ENCODE measurements around the gene ELSPBP1.

ELSPBP1 gene

GRCh38 chr19:48053076-48053475 lies 58.6 kb downstream of the ELSPBP1 start:
- Histone ChIP-seq H3K4me2 (ENCODE audit: insufficient read depth, low read length) (no peak overlapping the region), H4K20me1 (ENCODE audit: insufficient read depth, low read length) (no peaks in the 10 kb centered on the region), H3K9me3 (ENCODE audit: insufficient read depth, low read length, severe bottlenecking) (no peaks in the 10 kb centered on the region), H3K27ac (ENCODE audit: low read length) (no peak overlapping the region), H2AFZ (ENCODE audit: low read depth, low read length) (no peak overlapping the region), H3K4me1 (ENCODE audit: insufficient read depth, low read length) (no peaks in the 10 kb centered on the region), H3K9ac (ENCODE audit: low read depth, low read length) (no peak overlapping the region), H3K36me3 (ENCODE audit: insufficient read depth, low read length) (no peaks in the 10 kb centered on the region), H3K27me3 (ENCODE audit: insufficient read depth, low read length, poor library complexity) (no peaks in the 10 kb centered on the region), H3K79me2 (ENCODE audit: insufficient read depth, low read length) (no peaks in the 10 kb centered on the region), H3K4me3 (ENCODE audit: low read depth in 1 of 2, low read length in 2 of 2) (no peak overlapping the region)
- ATAC-seq (ENCODE audit: insufficient read depth, low read depth) = no peak
- DNase-seq = no peak
- no peak for TF ChIP-seq EZH2 (IDR thresholded peaks at IDR 0.05; ENCODE audit: borderline replicate concordance, low read depth, low read length, severe bottlenecking)
- TF ChIP-seq CTCF (IDR thresholded peaks at IDR 0.05; ENCODE audit: borderline replicate concordance, extremely low read depth, low read length, poor library complexity, severe bottlenecking) = no peak

DNA sequence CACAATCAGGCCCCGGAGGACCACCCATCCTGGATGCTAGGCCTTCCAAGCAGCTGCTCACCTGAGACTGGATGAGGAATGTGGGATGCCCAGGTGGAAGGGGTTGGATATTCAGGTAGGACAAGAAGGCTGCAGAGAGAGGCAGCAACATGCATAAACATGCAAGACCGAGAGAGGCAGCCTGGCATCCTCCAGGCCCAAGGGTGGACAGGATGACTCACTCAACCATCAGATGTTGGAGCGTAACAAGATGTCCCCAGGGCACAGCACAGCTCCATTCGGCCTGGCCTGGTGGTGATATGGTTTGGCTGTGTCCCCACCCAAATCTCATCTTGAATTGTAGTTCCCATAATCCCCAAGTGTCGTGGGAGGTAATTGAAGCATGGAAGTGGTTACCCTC lies 59.4 kb downstream of the ELSPBP1 start:
- H3K4me2 ChIP-seq (ENCODE audit: insufficient read depth, low read length) = no peak overlapping the region
- no peak for DNase-seq
- no peaks in the 10 kb centered on the region for H3K4me1 ChIP-seq (ENCODE audit: insufficient read depth, low read length)
- no peaks in the 10 kb centered on the region for H4K20me1 ChIP-seq (ENCODE audit: insufficient read depth, low read length)
- H3K9me3 ChIP-seq (ENCODE audit: insufficient read depth, low read length, severe bottlenecking) = no peaks in the 10 kb centered on the region
- H3K4me3 ChIP-seq (ENCODE audit: low read depth in 1 of 2, low read length in 2 of 2) = no peak overlapping the region
- no peak for TF ChIP-seq CTCF (IDR thresholded peaks at IDR 0.05; ENCODE audit: borderline replicate concordance, extremely low read depth, low read length, poor library complexity, severe bottlenecking)
- no peak for TF ChIP-seq EZH2 (IDR thresholded peaks at IDR 0.05; ENCODE audit: borderline replicate concordance, low read depth, low read length, severe bottlenecking)
- H3K9ac ChIP-seq (ENCODE audit: low read depth, low read length) = no peak overlapping the region
- no peaks in the 10 kb centered on the region for H3K27me3 ChIP-seq (ENCODE audit: insufficient read depth, low read length, poor library complexity)
- no peaks in the 10 kb centered on the region for H3K36me3 ChIP-seq (ENCODE audit: insufficient read depth, low read length)
- ATAC-seq (ENCODE audit: insufficient read depth, low read depth) = no peak
- no peak overlapping the region for H3K27ac ChIP-seq (ENCODE audit: low read length)
- no peak overlapping the region for H2AFZ ChIP-seq (ENCODE audit: low read depth, low read length)
- H3K79me2 ChIP-seq (ENCODE audit: insufficient read depth, low read length) = no peaks in the 10 kb centered on the region

- H3K27ac ChIP-seq (ENCODE audit: low read length) = no peak overlapping the region
Observed at GRCh38 chr19:48059331-48059730, 64.9 kb downstream of the ELSPBP1 start.

More at GRCh38 chr19:48059331-48059730, 64.9 kb downstream of the ELSPBP1 start:
- DNase-seq (no peak), ATAC-seq (ENCODE audit: insufficient read depth, low read depth) (no peak)
- Histone ChIP-seq H2AFZ (ENCODE audit: low read depth, low read length) (no peak overlapping the region), H3K36me3 (ENCODE audit: insufficient read depth, low read length) (no peaks in the 10 kb centered on the region), H3K4me3 (ENCODE audit: low read depth in 1 of 2, low read length in 2 of 2) (no peak overlapping the region), H3K4me1 (ENCODE audit: insufficient read depth, low read length) (no peaks in the 10 kb centered on the region), H3K9ac (ENCODE audit: low read depth, low read length) (no peak overlapping the region), H3K27me3 (ENCODE audit: insufficient read depth, low read length, poor library complexity) (no peaks in the 10 kb centered on the region), H3K79me2 (ENCODE audit: insufficient read depth, low read length) (no peaks in the 10 kb centered on the region), H3K9me3 (ENCODE audit: insufficient read depth, low read length, severe bottlenecking) (no peaks in the 10 kb centered on the region), H4K20me1 (ENCODE audit: insufficient read depth, low read length) (no peaks in the 10 kb centered on the region), H3K4me2 (ENCODE audit: insufficient read depth, low read length) (no peak overlapping the region)
- no peak for TF ChIP-seq EZH2 (IDR thresholded peaks at IDR 0.05; ENCODE audit: borderline replicate concordance, low read depth, low read length, severe bottlenecking)
- TF ChIP-seq CTCF (IDR thresholded peaks at IDR 0.05; ENCODE audit: borderline replicate concordance, extremely low read depth, low read length, poor library complexity, severe bottlenecking) = no peak

Measured in DND-41 (cell line).